ENCODE results near the gene NR1D2.
A peak's percentile ranks its signal among the peaks of the same experiment; 100 is the strongest.

The NR1D2 gene

GRCh38 chr3:23981136-23981535 is 36.0 kb downstream of the NR1D2 start:
- Histone ChIP-seq H3K9me3 (no peaks in the 10 kb centered on the region), H3K27ac (no peak overlapping the region), H3K36me3 (peaks cover 13 to 20% (median 15%) of the 10 kb centered on the region in 3 donors), H3K27me3 (no peaks in the 10 kb centered on the region), H3K4me1 (peaks cover 0 to 42% (median 21%) of the 10 kb centered on the region in 4 donors), H3K4me3 (no peak overlapping the region)
- intact Hi-C loops (cut with DNase I; ENCODE audit: low total_unique reads): no loop called here
- peak; percentile 46 to 85 for DNase-seq
- no peak for TF ChIP-seq CTCF (IDR thresholded peaks at IDR 0.05)

- Histone ChIP-seq H3K27me3 (no peaks in the 10 kb centered on the region), H3K4me3 (no peak overlapping the region), H3K9me3 (no peaks in the 10 kb centered on the region), H3K36me3 (peaks cover 9 to 14% (median 13%) of the 10 kb centered on the region in 3 donors), H3K4me1 (peaks cover 0 to 42% (median 21%) of the 10 kb centered on the region in 4 donors), H3K27ac (no peak overlapping the region)
- intact Hi-C loops (cut with DNase I; ENCODE audit: low total_unique reads): no loop called here
- no peak for DNase-seq
- TF ChIP-seq CTCF (IDR thresholded peaks at IDR 0.05): no peak
These were observed 36.9 kb downstream of the NR1D2 start for GRCh38 chr3:23981955-23982354.

GRCh38 chr3:23984934-23985333 is 39.8 kb downstream of the NR1D2 start:
- intact Hi-C loops (cut with DNase I; ENCODE audit: low total_unique reads): no loop called here
- no peak overlapping the region for H3K4me3 ChIP-seq
- TF ChIP-seq CTCF (IDR thresholded peaks at IDR 0.05): no peak
- H3K27ac ChIP-seq: no peak overlapping the region
- no peaks in the 10 kb centered on the region for H3K9me3 ChIP-seq
- H3K36me3 ChIP-seq: no peaks in the 10 kb centered on the region
- DNase-seq: no peak
- H3K27me3 ChIP-seq: no peaks in the 10 kb centered on the region
- peaks cover 0 to 26% (median 21%) of the 10 kb centered on the region in 4 donors for H3K4me1 ChIP-seq

- Histone ChIP-seq H3K36me3 (no peaks in the 10 kb centered on the region), H3K27ac (no peak overlapping the region), H3K9me3 (no peaks in the 10 kb centered on the region), H3K4me1 (peaks cover 0 to 18% (median 15%) of the 10 kb centered on the region in 4 donors), H3K27me3 (no peaks in the 10 kb centered on the region), H3K4me3 (no peak overlapping the region)
- TF ChIP-seq CTCF (IDR thresholded peaks at IDR 0.05): no peak
- intact Hi-C loops (cut with DNase I; ENCODE audit: low total_unique reads): no loop called here
- no peak for DNase-seq
These were observed 40.9 kb downstream of the NR1D2 start for GRCh38 chr3:23985747-23986544.

- intact Hi-C loops (cut with DNase I; ENCODE audit: low total_unique reads): no loop called here
- no peak for DNase-seq
- Histone ChIP-seq H3K27me3 (no peaks in the 10 kb centered on the region), H3K9me3 (no peaks in the 10 kb centered on the region), H3K4me1 (peaks cover 0 to 15% (median 11%) of the 10 kb centered on the region in 4 donors), H3K36me3 (no peaks in the 10 kb centered on the region), H3K27ac (no peak overlapping the region), H3K4me3 (no peak overlapping the region)
- TF ChIP-seq CTCF (IDR thresholded peaks at IDR 0.05): no peak
These were observed 42.3 kb downstream of the NR1D2 start for GRCh38 chr3:23987356-23987755.

Measured in tibial artery (tissue), 4 donors.